Loucy (cell line): ENCODE results near the gene TBX3.

Experiments used
- EZH2phosphoT487 ChIP-seq: fragments of 200-600 bp; IDR thresholded peaks from 2 replicates; pipeline ENCODE4 v1.6.1; 2018; ENCODE audit warnings: antibody characterized with exemption, mild to moderate bottlenecking, moderate library complexity, borderline replicate concordance
- TF ChIP-seq, protein P1 (sequence below): fragments of 200-600 bp; sonication (generic); conservative IDR thresholded peaks from 2 replicates; pipeline ENCODE4 v1.5.1; 2014; ENCODE audit warnings: mild to moderate bottlenecking, antibody characterized with exemption, low read length

GRCh38 chr12:114701104-114701414, 17.1 kb upstream of the TBX3 start:
- TF ChIP-seq, protein P1, sequence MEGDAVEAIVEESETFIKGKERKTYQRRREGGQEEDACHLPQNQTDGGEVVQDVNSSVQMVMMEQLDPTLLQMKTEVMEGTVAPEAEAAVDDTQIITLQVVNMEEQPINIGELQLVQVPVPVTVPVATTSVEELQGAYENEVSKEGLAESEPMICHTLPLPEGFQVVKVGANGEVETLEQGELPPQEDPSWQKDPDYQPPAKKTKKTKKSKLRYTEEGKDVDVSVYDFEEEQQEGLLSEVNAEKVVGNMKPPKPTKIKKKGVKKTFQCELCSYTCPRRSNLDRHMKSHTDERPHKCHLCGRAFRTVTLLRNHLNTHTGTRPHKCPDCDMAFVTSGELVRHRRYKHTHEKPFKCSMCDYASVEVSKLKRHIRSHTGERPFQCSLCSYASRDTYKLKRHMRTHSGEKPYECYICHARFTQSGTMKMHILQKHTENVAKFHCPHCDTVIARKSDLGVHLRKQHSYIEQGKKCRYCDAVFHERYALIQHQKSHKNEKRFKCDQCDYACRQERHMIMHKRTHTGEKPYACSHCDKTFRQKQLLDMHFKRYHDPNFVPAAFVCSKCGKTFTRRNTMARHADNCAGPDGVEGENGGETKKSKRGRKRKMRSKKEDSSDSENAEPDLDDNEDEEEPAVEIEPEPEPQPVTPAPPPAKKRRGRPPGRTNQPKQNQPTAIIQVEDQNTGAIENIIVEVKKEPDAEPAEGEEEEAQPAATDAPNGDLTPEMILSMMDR = no peak
- no peak for TF ChIP-seq EZH2phosphoT487
